Body of pancreas (tissue), 4 donors: ENCODE measurements around the gene TCOF1.

Experiments used
- POLR2A ChIP-seq, 3 donors: fragments of 450-650 bp; IDR thresholded peaks; one replicate each; pipeline ENCODE4 v1.6.1; 2016; ENCODE audit warnings: antibody characterized with exemption in 3 of 3, mild to moderate bottlenecking in 2 of 3
- TF ChIP-seq, protein P1 (sequence below), 7 experiments: fragments of 450-650 bp in 4 of 7; fragments of 200-600 bp in 3 of 7; sonication (generic) in 3 of 7; IDR thresholded peaks; one replicate each; pipeline ENCODE4 v1.5.1; 2016 to 2019; ENCODE audit warnings: antibody characterized with exemption in 7 of 7

DNA sequence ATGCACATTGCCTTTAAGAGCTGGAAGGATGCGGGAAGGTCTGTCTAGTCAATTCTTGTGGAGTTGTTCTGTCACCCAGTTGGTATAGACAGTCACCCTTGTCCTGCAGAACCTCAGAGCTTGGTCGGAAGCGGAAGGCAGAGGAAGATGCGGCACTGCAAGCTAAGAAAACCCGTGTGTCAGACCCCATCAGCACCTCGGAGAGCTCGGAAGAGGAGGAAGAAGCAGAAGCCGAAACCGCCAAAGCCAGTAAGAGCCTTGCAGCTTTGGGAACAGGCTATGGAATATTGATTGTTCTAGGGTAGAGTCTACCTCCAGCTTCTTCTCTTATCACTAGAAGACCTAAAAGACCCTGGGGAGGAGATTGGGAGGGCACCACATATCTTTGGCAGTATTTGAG lies 6.5 kb downstream of the TCOF1 start:
- TF ChIP-seq, protein P1, sequence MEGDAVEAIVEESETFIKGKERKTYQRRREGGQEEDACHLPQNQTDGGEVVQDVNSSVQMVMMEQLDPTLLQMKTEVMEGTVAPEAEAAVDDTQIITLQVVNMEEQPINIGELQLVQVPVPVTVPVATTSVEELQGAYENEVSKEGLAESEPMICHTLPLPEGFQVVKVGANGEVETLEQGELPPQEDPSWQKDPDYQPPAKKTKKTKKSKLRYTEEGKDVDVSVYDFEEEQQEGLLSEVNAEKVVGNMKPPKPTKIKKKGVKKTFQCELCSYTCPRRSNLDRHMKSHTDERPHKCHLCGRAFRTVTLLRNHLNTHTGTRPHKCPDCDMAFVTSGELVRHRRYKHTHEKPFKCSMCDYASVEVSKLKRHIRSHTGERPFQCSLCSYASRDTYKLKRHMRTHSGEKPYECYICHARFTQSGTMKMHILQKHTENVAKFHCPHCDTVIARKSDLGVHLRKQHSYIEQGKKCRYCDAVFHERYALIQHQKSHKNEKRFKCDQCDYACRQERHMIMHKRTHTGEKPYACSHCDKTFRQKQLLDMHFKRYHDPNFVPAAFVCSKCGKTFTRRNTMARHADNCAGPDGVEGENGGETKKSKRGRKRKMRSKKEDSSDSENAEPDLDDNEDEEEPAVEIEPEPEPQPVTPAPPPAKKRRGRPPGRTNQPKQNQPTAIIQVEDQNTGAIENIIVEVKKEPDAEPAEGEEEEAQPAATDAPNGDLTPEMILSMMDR (IDR thresholded peaks at IDR 0.05), result no peak
- TF ChIP-seq POLR2A (IDR thresholded peaks at IDR 0.05), result no peak
